ENCODE data around the gene PTAR1.

GRCh38 chr9:69798744-69799143 is 38.9 kb upstream of the PTAR1 start:
- TF ChIP-seq CTCF (IDR thresholded peaks at IDR 0.05) (no peak), ZFX (IDR thresholded peaks at IDR 0.05; ENCODE audit: borderline replicate concordance) (no peak)
